ENCODE data around the gene SPOCK2. TPM values are rescaled to one million over a fixed set of nuclear protein-coding genes. Genes with fewer than 3 reads are reported as not detected.

The SPOCK2 gene
- total RNA-seq, 2 experiments from 2014 or later: 0.76 to 7.5 TPM

- no peaks in the 10 kb centered on the region for H4K20me1 ChIP-seq (ENCODE audit: insufficient read depth, low read length)
- no peaks in the 10 kb centered on the region for H3K36me3 ChIP-seq (ENCODE audit: insufficient read depth, low read length)
- no peak overlapping the region for H3K27ac ChIP-seq (ENCODE audit: low read depth, low read length, poor library complexity, severe bottlenecking)
- no peak overlapping the region for H2AFZ ChIP-seq (ENCODE audit: low read length)
- no peak for DNase-seq (ENCODE audit: low spot score)
- no peaks in the 10 kb centered on the region for H3K9me3 ChIP-seq (ENCODE audit: low read length)
- no peak overlapping the region for H3K4me3 ChIP-seq (ENCODE audit: low read depth, low read length, poor library complexity, severe bottlenecking)
- H3K4me1 ChIP-seq (ENCODE audit: insufficient read depth, low read length, poor library complexity, severe bottlenecking): no peaks in the 10 kb centered on the region
- no peaks in the 10 kb centered on the region for H3K79me2 ChIP-seq (ENCODE audit: insufficient read depth, low read depth, low read length)
- CTCF ChIA-PET (ENCODE audit: unreplicated experiment): no interaction called here
- POLR2A ChIA-PET: no interaction called here
- TF ChIP-seq CTCF (conservative IDR thresholded peaks at IDR 0.05; ENCODE audit: low read length) (no peak), EZH2phosphoT487 (IDR thresholded peaks at IDR 0.05; ENCODE audit: borderline replicate concordance, low read depth, low read length) (no peak)
- intact Hi-C loops (cut with micrococcal nuclease; ENCODE audit: unreplicated experiment): no loop called here
- H3K9me2 ChIP-seq (ENCODE audit: insufficient read depth, low read length): no peaks in the 10 kb centered on the region
- no peak overlapping the region for H3K4me2 ChIP-seq (ENCODE audit: low read length)
- no TSS peak for BruUV-seq (replicated peaks)
Observed at GRCh38 chr10:72039377-72039776, 49.0 kb downstream of the SPOCK2 start.

GRCh38 chr10:72038458-72039001 lies 49.8 kb downstream of the SPOCK2 start:
- POLR2A ChIA-PET: interaction anchor here (1.2 kb wide), 1 partner anchor 12 kb away, joined by 3 read pairs; no protein-coding TSS in a partner anchor
- Histone ChIP-seq H4K20me1 (ENCODE audit: insufficient read depth, low read length) (no peaks in the 10 kb centered on the region), H3K79me2 (ENCODE audit: insufficient read depth, low read depth, low read length) (no peaks in the 10 kb centered on the region), H3K9me2 (ENCODE audit: insufficient read depth, low read length) (no peaks in the 10 kb centered on the region), H3K27ac (ENCODE audit: low read depth, low read length, poor library complexity, severe bottlenecking) (no peak overlapping the region), H3K4me3 (ENCODE audit: low read depth, low read length, poor library complexity, severe bottlenecking) (no peak overlapping the region), H2AFZ (ENCODE audit: low read length) (no peak overlapping the region), H3K9me3 (ENCODE audit: low read length) (no peaks in the 10 kb centered on the region), H3K4me2 (ENCODE audit: low read length) (no peak overlapping the region), H3K36me3 (ENCODE audit: insufficient read depth, low read length) (no peaks in the 10 kb centered on the region), H3K4me1 (ENCODE audit: insufficient read depth, low read length, poor library complexity, severe bottlenecking) (no peaks in the 10 kb centered on the region)
- TF ChIP-seq CTCF (conservative IDR thresholded peaks at IDR 0.05; ENCODE audit: low read length) (no peak), EZH2phosphoT487 (IDR thresholded peaks at IDR 0.05; ENCODE audit: borderline replicate concordance, low read depth, low read length) (no peak)
- CTCF ChIA-PET (ENCODE audit: unreplicated experiment): no interaction called here
- BruUV-seq (replicated peaks): no TSS peak
- intact Hi-C loops (cut with micrococcal nuclease; ENCODE audit: unreplicated experiment): no loop called here
- no peak for DNase-seq (ENCODE audit: low spot score)

- no peak for TF ChIP-seq CTCF (conservative IDR thresholded peaks at IDR 0.05; ENCODE audit: low read length)
- no peak for TF ChIP-seq EZH2phosphoT487 (IDR thresholded peaks at IDR 0.05; ENCODE audit: borderline replicate concordance, low read depth, low read length)
- DNase-seq (ENCODE audit: low spot score): no peak
- H2AFZ ChIP-seq (ENCODE audit: low read length): no peak overlapping the region
- no peaks in the 10 kb centered on the region for H4K20me1 ChIP-seq (ENCODE audit: insufficient read depth, low read length)
- H3K9me3 ChIP-seq (ENCODE audit: low read length): no peaks in the 10 kb centered on the region
- intact Hi-C loops (cut with micrococcal nuclease; ENCODE audit: unreplicated experiment): no loop called here
- H3K9me2 ChIP-seq (ENCODE audit: insufficient read depth, low read length): no peaks in the 10 kb centered on the region
- CTCF ChIA-PET (ENCODE audit: unreplicated experiment): no interaction called here
- H3K4me2 ChIP-seq (ENCODE audit: low read length): no peak overlapping the region
- no peaks in the 10 kb centered on the region for H3K4me1 ChIP-seq (ENCODE audit: insufficient read depth, low read length, poor library complexity, severe bottlenecking)
- no peak overlapping the region for H3K27ac ChIP-seq (ENCODE audit: low read depth, low read length, poor library complexity, severe bottlenecking)
- no peaks in the 10 kb centered on the region for H3K36me3 ChIP-seq (ENCODE audit: insufficient read depth, low read length)
- no TSS peak for BruUV-seq (replicated peaks)
- no peak overlapping the region for H3K4me3 ChIP-seq (ENCODE audit: low read depth, low read length, poor library complexity, severe bottlenecking)
- no peaks in the 10 kb centered on the region for H3K79me2 ChIP-seq (ENCODE audit: insufficient read depth, low read depth, low read length)
- POLR2A ChIA-PET: interaction anchor here (0.6 to 1.2 kb wide), 2 partner anchors 12 to 13 kb away, joined by 3 read pairs; no protein-coding TSS in a partner anchor
Observed at GRCh38 chr10:72037811-72038210, 50.5 kb downstream of the SPOCK2 start.

All from OCI-LY7 (cell line).